Measurements from ENCODE around the gene DBET.
"Not testable (repeated sequence)": the region's sequence is repeated elsewhere in the genome, so short reads cannot be mapped to it uniquely, and the experiment has no call there.

GRCh38 chr4:190101525-190101924 lies 37.2 kb downstream of the DBET start:
- TF ChIP-seq, protein P1, sequence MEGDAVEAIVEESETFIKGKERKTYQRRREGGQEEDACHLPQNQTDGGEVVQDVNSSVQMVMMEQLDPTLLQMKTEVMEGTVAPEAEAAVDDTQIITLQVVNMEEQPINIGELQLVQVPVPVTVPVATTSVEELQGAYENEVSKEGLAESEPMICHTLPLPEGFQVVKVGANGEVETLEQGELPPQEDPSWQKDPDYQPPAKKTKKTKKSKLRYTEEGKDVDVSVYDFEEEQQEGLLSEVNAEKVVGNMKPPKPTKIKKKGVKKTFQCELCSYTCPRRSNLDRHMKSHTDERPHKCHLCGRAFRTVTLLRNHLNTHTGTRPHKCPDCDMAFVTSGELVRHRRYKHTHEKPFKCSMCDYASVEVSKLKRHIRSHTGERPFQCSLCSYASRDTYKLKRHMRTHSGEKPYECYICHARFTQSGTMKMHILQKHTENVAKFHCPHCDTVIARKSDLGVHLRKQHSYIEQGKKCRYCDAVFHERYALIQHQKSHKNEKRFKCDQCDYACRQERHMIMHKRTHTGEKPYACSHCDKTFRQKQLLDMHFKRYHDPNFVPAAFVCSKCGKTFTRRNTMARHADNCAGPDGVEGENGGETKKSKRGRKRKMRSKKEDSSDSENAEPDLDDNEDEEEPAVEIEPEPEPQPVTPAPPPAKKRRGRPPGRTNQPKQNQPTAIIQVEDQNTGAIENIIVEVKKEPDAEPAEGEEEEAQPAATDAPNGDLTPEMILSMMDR (IDR thresholded peaks at IDR 0.05; ENCODE audit: insufficient read depth, low read length): not testable (repeated sequence)
- TF ChIP-seq POLR2AphosphoS5 (IDR thresholded peaks at IDR 0.05; ENCODE audit: low read depth): not testable (repeated sequence)

Data from HL-60 (cell line).